ENCODE results near the gene CNTLN.

CNTLN gene

GRCh38 chr9:17551023-17551422 lies 416.2 kb downstream of the CNTLN start:
- no peak for TF ChIP-seq CTCF (IDR thresholded peaks at IDR 0.05; ENCODE audit: insufficient read depth, missing control alignments)
- DNase-seq (ENCODE audit: insufficient read length, low spot score) (no peak), FAIRE-seq (no peak)
